Hepatocyte (in vitro differentiated cells): ENCODE measurements around the gene HMGCS2. TPM values are rescaled to one million over a fixed set of nuclear protein-coding genes. Genes with fewer than 3 reads are reported as not detected.
A peak's percentile ranks its signal among the peaks of the same experiment; 100 is the strongest.

Experiments
- DNase-seq: peaks from one replicate; pipeline ENCODE4 v3.0.0-alpha.2; 2016; ENCODE audit warnings: low spot score
- H2AFZ ChIP-seq: fragments of 200-600 bp; sonication (generic); 2 replicates; pipeline ENCODE4 v1.6.0; 2016; ENCODE audit warnings: antibody characterized with exemption, mild to moderate bottlenecking
- H3K27ac ChIP-seq: fragments of 200-600 bp; sonication (generic); 2 replicates; pipeline ENCODE4 v1.5.1; 2016; ENCODE audit warnings: mild to moderate bottlenecking
- H3K27me3 ChIP-seq: fragments of 200-600 bp; sonication (generic); 2 replicates; pipeline ENCODE4 v1.6.1; 2016
- H3K36me3 ChIP-seq: fragments of 200-600 bp; sonication (generic); replicated peaks from 2 replicates; pipeline ENCODE4 v1.5.1; 2016; ENCODE audit warnings: low read depth; ENCODE audit not compliant: insufficient read depth
- H3K4me1 ChIP-seq: fragments of 200-600 bp; sonication (generic); 2 replicates; pipeline ENCODE4 v1.5.1; 2016; ENCODE audit warnings: mild to moderate bottlenecking, moderate library complexity; ENCODE audit not compliant: insufficient read depth
- H3K4me2 ChIP-seq: fragments of 200-600 bp; sonication (generic); 2 replicates; pipeline ENCODE4 v1.6.0; 2016
- H3K4me3 ChIP-seq: fragments of 200-600 bp; sonication (generic); 2 replicates; pipeline ENCODE4 v1.5.1; 2016; ENCODE audit warnings: mild to moderate bottlenecking
- H3K79me2 ChIP-seq: fragments of 200-600 bp; sonication (generic); 2 replicates; pipeline ENCODE4 v1.6.0; 2017; ENCODE audit warnings: mild to moderate bottlenecking
- H3K9me2 ChIP-seq: fragments of 200-600 bp; sonication (generic); replicated peaks from 2 replicates; pipeline ENCODE4 v1.6.0; 2017; ENCODE audit warnings: mild to moderate bottlenecking; ENCODE audit not compliant: insufficient read depth
- H3K9me3 ChIP-seq: fragments of 200-600 bp; sonication (generic); 2 replicates; pipeline ENCODE4 v1.5.1; 2016; ENCODE audit warnings: low read depth, mild to moderate bottlenecking
- H4K20me1 ChIP-seq: fragments of 200-600 bp; sonication (generic); 2 replicates; pipeline ENCODE4 v1.6.0; 2016; ENCODE audit warnings: mild to moderate bottlenecking; ENCODE audit not compliant: insufficient read depth, poor library complexity, severe bottlenecking
- CTCF ChIP-seq: fragments of 200-600 bp; sonication (generic); IDR thresholded peaks from 2 replicates; pipeline ENCODE4 v1.5.1; 2016; ENCODE audit warnings: antibody characterized with exemption, mild to moderate bottlenecking; ENCODE audit not compliant: poor library complexity
- EZH2 ChIP-seq: fragments of 200-600 bp; sonication (generic); IDR thresholded peaks from 2 replicates; pipeline ENCODE4 v1.6.1; 2016; ENCODE audit warnings: antibody characterized with exemption, mild to moderate bottlenecking, borderline replicate concordance
- EZH2phosphoT487 ChIP-seq: fragments of 200-600 bp; sonication (generic); IDR thresholded peaks from one replicate; pipeline ENCODE4 v1.6.1; 2018; ENCODE audit warnings: antibody characterized with exemption, mild to moderate bottlenecking, low read depth, moderate library complexity; ENCODE audit not compliant: unreplicated experiment, severe bottlenecking
- WGBS: methylation state at CpG from one replicate; pipeline ENCODE4 v1.1.6; 2016; ENCODE audit warnings: low lambda C conversion rate; ENCODE audit errors: missing lambda C conversion rate; 5-methylcytosine and 5-hydroxymethylcytosine counted together
- polyA plus RNA-seq: library from polyadenylated mRNA; unstranded; fragments of >200 nt; fragmentation: Nextera tagmentation; extraction: Ambion mirVana; gene quantifications from 2 replicates; pipeline ENCODE4 v1.2.1, GENCODE V29; 2016
- total RNA-seq: library from RNA; depleted of rRNA; stranded (reverse); fragments of >200 nt; gene quantifications from 2 replicates; pipeline ENCODE4 v1.2.3, GENCODE V29; 2014

Gene HMGCS2
- total and polyA plus RNA-seq, 2 experiments from 2014 or later, result 167 to 188 TPM

- Histone ChIP-seq H3K27me3 (no peaks in the 10 kb centered on the region), H3K79me2 (no peaks in the 10 kb centered on the region), H3K9me3 (no peaks in the 10 kb centered on the region), H3K36me3 (no peaks in the 10 kb centered on the region), H3K4me1 (peaks cover 58% of the 10 kb centered on the region), H3K9me2 (no peaks in the 10 kb centered on the region), H3K27ac (peak overlapping the region; percentile 85), H3K4me2 (peak overlapping the region; percentile 0), H4K20me1 (no peaks in the 10 kb centered on the region), H2AFZ (no peak overlapping the region), H3K4me3 (no peak overlapping the region)
- WGBS, result 70% methylated on average over 6 of the region's 6 CpGs
- TF ChIP-seq EZH2 (no peak), CTCF (no peak), EZH2phosphoT487 (no peak)
- DNase-seq, result peak; percentile 54
Measured at GRCh38 chr1:119783354-119784185, 14.9 kb upstream of the HMGCS2 start.

DNA sequence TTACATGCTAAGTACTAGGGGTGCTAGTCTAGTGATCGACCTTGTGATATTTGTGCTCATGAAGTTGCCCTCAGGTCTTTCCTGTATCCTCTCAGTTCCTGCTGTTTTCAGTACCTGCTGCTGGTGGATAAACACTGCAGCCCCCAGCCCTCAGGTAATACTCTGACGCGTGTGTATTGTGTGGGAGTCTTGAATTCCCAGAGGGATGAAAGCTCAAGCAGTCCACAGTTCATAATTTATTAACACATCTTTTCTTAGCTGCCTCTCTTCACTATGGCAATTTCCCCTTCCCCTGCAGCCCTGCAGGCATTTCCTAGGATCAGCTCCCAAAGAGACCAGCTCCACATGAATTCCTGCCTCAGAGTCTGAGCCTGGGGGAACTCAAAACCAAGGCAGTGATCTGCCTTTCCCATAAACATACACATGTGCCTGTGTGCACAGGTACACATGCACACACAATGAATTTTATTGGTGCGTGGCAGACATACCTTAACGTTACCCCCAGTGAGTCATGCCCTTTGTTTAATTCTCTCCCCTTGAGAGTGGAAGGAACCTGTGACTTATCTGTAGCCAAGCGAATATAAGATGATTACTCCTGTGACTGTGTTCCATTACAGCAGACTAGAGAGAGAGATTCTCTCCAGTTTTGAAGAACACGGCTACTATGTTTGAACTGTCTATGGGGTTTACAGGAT lies 14.1 kb upstream of the HMGCS2 start:
- DNase-seq, result no peak
- H3K27me3 ChIP-seq, result no peaks in the 10 kb centered on the region
- peak overlapping the region; percentile 85 for H3K27ac ChIP-seq
- H3K4me3 ChIP-seq, result no peak overlapping the region
- H3K9me3 ChIP-seq, result no peaks in the 10 kb centered on the region
- H3K9me2 ChIP-seq, result no peaks in the 10 kb centered on the region
- peaks cover 51% of the 10 kb centered on the region for H3K4me1 ChIP-seq
- H2AFZ ChIP-seq, result no peak overlapping the region
- TF ChIP-seq EZH2phosphoT487 (no peak), CTCF (no peak), EZH2 (no peak)
- no peaks in the 10 kb centered on the region for H3K36me3 ChIP-seq
- H3K79me2 ChIP-seq, result no peaks in the 10 kb centered on the region
- 48% methylated on average over 7 of the region's 7 CpGs for WGBS
- no peaks in the 10 kb centered on the region for H4K20me1 ChIP-seq
- peak overlapping the region; percentile 0 for H3K4me2 ChIP-seq

GRCh38 chr1:119781434-119782210 lies 12.9 kb upstream of the HMGCS2 start:
- no peak overlapping the region for H3K27ac ChIP-seq
- no peak for DNase-seq
- no peak overlapping the region for H2AFZ ChIP-seq
- 97% methylated on average over 11 of the region's 11 CpGs for WGBS
- no peaks in the 10 kb centered on the region for H3K36me3 ChIP-seq
- no peak overlapping the region for H3K4me3 ChIP-seq
- H4K20me1 ChIP-seq, result no peaks in the 10 kb centered on the region
- H3K4me2 ChIP-seq, result no peak overlapping the region
- H3K27me3 ChIP-seq, result no peaks in the 10 kb centered on the region
- H3K4me1 ChIP-seq, result peaks cover 43% of the 10 kb centered on the region
- TF ChIP-seq CTCF (no peak), EZH2phosphoT487 (no peak), EZH2 (no peak)
- no peaks in the 10 kb centered on the region for H3K79me2 ChIP-seq
- H3K9me3 ChIP-seq, result no peaks in the 10 kb centered on the region
- no peaks in the 10 kb centered on the region for H3K9me2 ChIP-seq
